SH-SY5Y (cell line): ENCODE data around the gene PIK3R1.

Source experiments
- GATA2 ChIP-seq: IDR thresholded peaks from 2 replicates; pipeline ENCODE4 v1.6.1; 2011; ENCODE audit warnings: mild to moderate bottlenecking, low read depth, low read length
- GATA3 ChIP-seq: IDR thresholded peaks from 2 replicates; pipeline ENCODE4 v1.6.1; 2011; ENCODE audit warnings: low read depth, mild to moderate bottlenecking, low read length, moderate library complexity

PIK3R1 gene

DNA sequence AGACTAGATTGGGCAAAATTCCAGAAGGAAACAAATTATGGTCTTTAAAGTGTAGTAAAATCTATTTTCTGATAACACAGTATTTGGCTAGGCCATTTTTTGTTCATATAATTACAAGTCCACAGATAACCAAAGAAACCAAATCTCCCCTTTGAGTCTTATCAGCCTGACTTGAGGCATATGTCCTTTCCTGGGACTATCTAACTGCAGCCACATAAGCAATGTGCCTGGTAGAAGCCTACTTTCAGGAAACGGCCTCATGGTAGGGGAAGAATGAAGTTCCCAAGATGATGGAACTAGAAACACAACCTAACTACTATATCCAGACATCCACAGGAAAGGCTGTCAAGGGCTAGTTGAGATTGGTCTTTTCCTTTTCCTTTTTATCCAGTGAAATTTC lies 130.0 kb downstream of the PIK3R1 start:
- no peak for TF ChIP-seq GATA2
- no peak for TF ChIP-seq GATA3

DNA sequence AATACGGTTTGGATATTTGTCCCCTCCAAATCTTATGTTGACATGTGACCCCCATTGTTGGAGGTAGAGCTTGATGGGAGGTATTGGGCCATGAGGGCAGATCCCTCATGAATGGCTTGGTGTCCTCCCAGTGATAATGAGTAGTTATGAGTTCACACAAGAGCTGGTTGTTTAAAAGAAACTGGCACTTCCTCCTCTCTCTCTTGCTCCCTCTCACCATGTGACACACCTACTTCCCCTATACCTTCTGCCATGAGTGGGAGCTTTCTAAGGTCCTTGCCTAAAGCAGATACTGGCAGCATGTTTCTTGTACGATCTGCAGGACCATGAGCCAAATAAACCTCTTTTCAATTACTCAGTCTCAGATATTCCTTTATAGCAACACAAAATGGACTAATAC lies 132.0 kb downstream of the PIK3R1 start:
- TF ChIP-seq GATA3 (no peak), GATA2 (no peak)

GRCh38 chr5:68348447-68349222 lies 133.1 kb downstream of the PIK3R1 start:
- TF ChIP-seq GATA3 (no peak), GATA2 (no peak)

GRCh38 chr5:68350176-68350575 lies 134.6 kb downstream of the PIK3R1 start:
- TF ChIP-seq GATA3 = no peak
- TF ChIP-seq GATA2 = no peak
